ENCODE measurements around the gene BCAR1.
"Not testable (repeated sequence)": the region's sequence is repeated elsewhere in the genome, so short reads cannot be mapped to it uniquely, and the experiment has no call there.

Gene BCAR1

DNA sequence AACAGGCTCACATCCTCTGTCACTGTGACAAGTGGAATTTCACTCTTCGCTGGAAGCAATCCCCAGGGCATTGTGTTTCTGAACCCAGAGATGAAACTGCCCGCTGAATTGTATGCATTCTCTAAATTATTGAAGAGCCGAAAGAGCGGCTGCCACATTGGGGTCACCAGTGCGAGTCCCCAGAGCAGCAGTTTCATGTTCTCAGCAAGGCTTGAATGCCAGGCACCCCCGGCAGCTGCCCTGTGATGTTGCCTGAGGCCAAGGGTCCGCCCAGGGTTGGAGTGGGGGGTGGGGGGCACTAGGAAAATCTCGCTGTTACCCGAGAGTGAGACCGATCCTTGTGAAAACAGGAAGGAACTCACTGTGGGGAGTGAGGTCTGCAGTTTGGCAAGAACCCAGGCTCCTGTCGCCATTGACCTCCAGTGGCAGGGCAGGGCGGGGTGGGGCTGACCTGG is 20.7 kb upstream of the BCAR1 start:
- DNase-seq (ENCODE audit: extremely low spot score, insufficient read length, low read depth), result no peak
- FAIRE-seq, result peak; percentile 50

- DNase-seq (ENCODE audit: extremely low spot score, insufficient read length, low read depth), result no peak
- FAIRE-seq, result no peak
Measured at GRCh38 chr16:75271441-75272096, 20.1 kb upstream of the BCAR1 start.

DNA sequence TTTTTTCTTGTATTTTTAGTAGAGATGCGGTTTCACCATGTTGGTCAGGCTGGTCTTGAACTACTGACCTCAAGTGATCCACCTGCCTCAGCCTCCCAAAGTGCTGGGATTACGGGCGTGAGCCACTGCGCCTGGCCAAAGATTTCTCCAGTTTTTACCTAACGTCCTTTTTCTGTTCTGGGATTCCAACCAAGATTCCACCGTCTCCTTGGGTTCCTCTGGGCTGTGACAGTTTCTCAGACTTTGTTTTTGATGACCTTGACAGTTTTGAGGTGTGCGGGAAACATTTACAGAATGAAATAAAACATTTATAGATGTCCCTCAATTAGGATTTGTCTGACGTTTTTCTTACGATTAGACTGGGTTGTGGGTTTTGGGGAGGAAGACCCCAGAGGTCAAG is 17.9 kb upstream of the BCAR1 start:
- not testable (repeated sequence) for FAIRE-seq; DNase-seq (ENCODE audit: extremely low spot score, insufficient read length, low read depth)

GRCh38 chr16:75267631-75268264 is 16.3 kb upstream of the BCAR1 start:
- DNase-seq (ENCODE audit: extremely low spot score, insufficient read length, low read depth) (no peak), FAIRE-seq (no peak)

DNA sequence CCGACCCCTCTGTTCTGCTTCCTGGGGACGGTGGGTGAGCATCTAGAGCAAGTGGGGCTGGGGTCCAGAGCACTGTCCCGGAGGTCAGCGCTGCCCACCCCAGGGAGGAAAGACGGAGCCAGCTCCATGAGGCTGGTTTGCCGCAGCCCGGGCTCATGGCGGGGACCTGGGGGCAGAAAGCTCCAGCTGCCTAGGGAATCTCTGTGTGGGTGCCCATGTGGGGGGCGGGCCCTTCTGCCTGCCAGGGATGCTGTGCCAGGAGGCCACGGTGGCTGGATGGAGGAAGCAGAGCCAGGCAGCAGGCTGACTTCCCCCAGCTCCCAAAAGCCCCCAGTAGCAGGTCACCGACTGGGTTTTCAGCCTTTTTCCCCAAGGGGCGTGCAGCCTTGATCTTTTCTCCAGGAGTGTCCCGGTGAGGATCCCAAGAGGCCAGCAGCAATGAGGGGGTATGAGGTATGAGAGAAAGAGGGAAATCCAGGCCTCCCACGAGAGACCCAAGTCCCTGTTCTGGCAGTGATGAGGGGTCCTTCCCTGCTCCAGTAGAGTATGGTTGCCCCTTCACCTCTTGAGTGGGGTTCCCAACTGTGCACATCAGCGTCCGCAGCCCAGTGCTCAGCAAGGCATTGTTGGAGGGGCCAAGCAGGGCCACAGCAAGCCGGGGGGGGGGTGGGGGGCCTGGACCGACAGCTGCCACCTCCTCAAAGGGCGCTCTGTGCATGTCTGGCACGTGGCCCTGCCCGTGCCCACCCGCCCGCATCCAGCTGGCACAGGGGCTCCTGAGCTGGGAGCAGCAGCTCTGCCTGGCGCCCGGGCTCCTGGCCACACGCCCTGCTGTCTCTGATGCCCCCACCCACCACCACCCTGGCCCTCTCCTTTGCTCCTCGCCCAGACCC is 15.6 kb upstream of the BCAR1 start:
- FAIRE-seq (no peak), DNase-seq (ENCODE audit: extremely low spot score, insufficient read length, low read depth) (no peak)

GRCh38 chr16:75265911-75266701 is 14.7 kb upstream of the BCAR1 start:
- DNase-seq (ENCODE audit: extremely low spot score, insufficient read length, low read depth), result peak; percentile 91
- peak; percentile 45 for FAIRE-seq

GRCh38 chr16:75264999-75265910 is 13.8 kb upstream of the BCAR1 start:
- FAIRE-seq (no peak), DNase-seq (ENCODE audit: extremely low spot score, insufficient read length, low read depth) (no peak)

DNA sequence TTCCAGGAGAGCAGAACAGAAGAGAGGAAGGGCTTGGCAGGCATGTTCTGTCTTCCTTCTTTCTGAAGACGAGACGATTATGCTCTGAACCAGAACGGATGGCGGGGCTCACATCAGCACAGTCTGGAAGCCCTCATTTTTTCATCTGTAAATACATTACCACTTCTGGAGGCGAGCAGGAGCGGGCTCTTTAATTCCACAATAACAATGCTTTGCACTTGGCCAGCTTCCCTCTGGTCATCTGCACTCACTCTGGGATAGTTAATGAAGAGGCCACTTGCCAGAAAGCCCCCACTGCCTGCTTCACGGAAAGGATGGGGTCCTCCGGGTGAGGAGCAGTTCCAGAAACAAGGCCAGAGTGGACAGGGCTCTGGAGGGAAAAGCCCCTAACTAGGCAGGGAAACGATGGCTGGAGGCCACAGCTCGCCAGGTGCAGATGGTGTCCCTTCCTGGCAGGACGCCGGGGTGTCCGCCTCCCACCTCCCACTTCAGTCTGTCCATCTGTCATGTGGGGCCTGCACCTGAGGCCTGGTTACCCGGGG is 13.1 kb upstream of the BCAR1 start:
- DNase-seq (ENCODE audit: extremely low spot score, insufficient read length, low read depth), result no peak
- no peak for FAIRE-seq

DNA sequence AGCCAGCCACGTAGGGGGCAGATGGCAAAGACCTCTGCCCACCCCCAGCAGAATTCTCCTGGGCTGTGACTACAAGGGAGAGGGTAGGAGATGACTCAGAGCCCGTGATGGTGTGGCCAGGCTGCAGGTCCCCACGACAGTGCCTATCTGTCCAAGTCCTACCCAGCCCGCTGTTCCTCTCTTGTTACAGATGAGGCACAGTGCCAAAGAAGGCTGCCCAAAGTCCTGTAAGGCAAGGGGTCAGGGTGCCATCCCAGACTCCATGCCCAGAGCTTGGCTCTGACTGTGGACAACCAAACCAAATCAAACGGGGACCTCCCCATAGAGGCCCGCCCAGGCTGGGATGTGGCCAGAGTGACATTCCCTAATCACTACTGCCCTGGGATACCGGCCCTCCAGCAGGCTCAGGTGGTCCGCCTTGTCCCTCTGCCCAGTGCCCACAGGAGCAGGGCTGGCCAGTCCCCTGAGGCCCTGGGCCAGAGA is 12.6 kb upstream of the BCAR1 start:
- no peak for FAIRE-seq
- no peak for DNase-seq (ENCODE audit: extremely low spot score, insufficient read length, low read depth)

DNA sequence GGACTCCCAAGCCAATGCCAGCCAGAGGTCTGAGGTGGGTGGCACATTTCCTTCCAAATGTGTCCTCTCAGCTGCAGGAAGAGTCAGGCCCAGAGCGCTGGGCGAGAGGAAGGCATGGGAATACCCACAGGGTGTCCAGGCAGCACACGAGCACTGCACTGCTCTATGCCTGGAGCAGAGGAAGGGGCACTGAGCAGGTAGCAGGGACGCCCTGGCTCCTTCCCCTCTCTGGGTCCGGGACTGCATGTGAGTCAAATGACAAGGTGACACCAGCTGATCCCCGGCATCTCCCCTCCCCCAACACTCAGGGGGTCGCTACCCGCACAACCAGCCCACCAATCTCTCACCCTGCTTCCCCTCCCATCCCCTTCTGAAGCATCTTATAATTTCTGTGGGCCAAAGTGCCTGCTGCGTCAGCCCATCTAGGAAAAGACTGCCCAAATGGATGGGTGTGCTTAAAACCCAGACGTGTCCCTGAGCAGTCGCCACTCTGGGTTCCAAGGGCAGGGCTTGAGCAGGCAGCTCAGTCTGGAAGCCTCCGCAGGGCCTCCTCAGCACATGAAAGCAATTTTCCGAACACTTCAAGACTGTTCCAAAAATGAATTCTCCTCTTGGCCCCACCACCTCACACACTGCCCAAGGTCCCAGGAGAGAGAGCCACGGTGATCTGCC is 12.0 kb upstream of the BCAR1 start:
- FAIRE-seq (no peak), DNase-seq (ENCODE audit: extremely low spot score, insufficient read length, low read depth) (no peak)

DNA sequence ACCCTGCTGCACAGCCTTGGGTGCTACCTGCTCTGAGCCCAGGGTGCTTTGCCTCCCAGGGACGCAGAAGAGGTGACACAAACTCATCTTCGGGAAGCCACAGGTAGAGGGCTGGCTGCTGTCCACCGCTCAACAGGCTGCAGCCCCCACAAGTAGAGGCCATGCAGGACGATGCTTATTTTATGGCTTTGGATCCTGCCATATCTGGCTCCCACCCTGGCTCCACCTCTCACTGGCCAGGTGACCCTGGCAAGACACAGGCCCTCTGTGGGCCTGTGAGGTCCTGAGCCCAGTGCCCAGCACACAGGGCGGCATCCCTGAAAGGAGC is 11.3 kb upstream of the BCAR1 start:
- no peak for FAIRE-seq
- no peak for DNase-seq (ENCODE audit: extremely low spot score, insufficient read length, low read depth)

DNA sequence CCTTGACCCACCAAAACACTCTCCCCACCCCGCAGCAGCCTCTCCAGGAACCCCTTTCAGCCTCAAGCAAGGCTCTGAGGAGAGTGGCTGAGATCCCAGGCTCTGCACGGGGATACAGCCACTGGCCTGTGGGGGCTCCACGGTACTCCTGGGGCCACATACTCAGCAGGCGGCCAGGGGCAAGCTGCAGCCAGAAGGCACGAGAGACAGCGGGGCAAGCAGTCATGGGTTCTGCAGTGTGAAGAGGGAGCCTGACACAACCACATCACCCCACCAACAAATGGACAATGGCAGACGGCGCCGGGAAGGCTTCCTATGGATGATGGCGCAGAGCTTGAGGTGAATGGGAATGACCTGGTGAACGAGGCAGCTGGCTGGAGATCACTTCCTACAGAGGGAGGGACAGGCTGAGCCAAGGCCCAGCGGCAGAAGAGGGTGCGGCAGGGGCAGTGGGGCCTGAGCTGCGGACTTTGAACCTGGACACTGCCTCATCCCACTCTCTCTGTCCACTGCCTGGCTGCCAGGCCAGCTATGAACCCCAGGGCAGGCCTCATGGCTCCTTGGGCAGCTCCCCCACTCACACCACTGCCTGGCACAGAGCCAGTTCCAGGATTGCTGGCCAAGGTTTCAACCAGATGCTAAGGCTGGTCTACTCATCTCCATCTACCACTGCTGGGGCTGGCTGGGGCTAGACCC is 10.8 kb upstream of the BCAR1 start:
- FAIRE-seq (no peak), DNase-seq (ENCODE audit: extremely low spot score, insufficient read length, low read depth) (no peak)

- FAIRE-seq, result no peak
- DNase-seq (ENCODE audit: extremely low spot score, insufficient read length, low read depth), result no peak
Measured at GRCh38 chr16:75261590-75262078, 10.2 kb upstream of the BCAR1 start.

DNA sequence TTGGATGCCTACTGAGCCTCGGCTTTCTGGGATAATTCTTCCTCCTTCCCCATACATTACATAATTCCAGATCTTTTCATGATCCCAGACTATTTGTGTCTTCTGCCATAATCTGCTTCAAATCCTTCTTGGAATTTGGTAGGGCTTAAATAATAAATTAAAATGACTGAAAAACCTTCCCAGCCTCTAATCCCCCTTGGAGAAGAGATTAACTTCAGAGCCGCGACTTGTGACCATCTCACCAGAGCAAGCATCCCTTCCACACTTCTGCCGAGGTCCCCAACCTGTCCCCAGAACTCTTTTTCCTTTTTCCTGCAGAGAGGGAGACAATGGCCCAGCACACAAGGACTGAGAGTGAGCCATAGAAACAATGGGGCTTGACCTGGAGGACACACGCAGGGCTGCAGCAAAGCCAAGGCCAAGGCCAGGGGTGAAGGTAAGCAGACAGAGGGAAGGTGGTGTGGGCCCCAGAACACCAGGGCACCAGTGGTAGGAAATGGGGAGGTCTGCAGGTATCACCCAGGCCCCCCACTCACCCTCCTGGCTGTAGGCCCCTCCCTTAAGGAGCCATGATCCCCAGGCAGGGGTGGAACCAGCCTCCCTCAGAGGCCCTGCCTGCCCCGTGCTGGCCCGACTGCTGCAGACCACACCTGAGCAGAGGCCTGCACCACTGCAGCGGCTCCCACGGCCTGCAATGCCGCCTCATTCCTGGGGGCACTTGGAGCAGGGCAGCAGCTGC is 9.6 kb upstream of the BCAR1 start:
- FAIRE-seq (no peak), DNase-seq (ENCODE audit: extremely low spot score, insufficient read length, low read depth) (no peak)

GRCh38 chr16:75258807-75259141 is 7.3 kb upstream of the BCAR1 start:
- FAIRE-seq, result no peak
- no peak for DNase-seq (ENCODE audit: extremely low spot score, insufficient read length, low read depth)

GRCh38 chr16:75257886-75258806 is 6.7 kb upstream of the BCAR1 start:
- no peak for DNase-seq (ENCODE audit: extremely low spot score, insufficient read length, low read depth)
- FAIRE-seq, result no peak

All from GM18507 (cell line).